T47D (cell line): ENCODE results near the gene KDM4F.
A peak's percentile ranks its signal among the peaks of the same experiment; 100 is the strongest.

ENCODE experiments used
- DNase-seq, 2 experiments: peaks; one replicate each; pipeline versions ENCODE4 v3.0.0 to v3.0.0-alpha.2; 2011 to 2012; ENCODE audit warnings: low read depth in 1 of 2, low spot score in 1 of 2
- JUND ChIP-seq: IDR thresholded peaks from 2 replicates; pipeline ENCODE4 v1.6.1; 2012; ENCODE audit warnings: low read depth
- in situ Hi-C: cut with HindIII; loops from 2 replicates; pipeline ENCODE4 v1.10.0; 2016; ENCODE audit warnings: low sequenced_read_pairs, low pct_unique_long_range_greater_than_20kb

Gene KDM4F

DNA sequence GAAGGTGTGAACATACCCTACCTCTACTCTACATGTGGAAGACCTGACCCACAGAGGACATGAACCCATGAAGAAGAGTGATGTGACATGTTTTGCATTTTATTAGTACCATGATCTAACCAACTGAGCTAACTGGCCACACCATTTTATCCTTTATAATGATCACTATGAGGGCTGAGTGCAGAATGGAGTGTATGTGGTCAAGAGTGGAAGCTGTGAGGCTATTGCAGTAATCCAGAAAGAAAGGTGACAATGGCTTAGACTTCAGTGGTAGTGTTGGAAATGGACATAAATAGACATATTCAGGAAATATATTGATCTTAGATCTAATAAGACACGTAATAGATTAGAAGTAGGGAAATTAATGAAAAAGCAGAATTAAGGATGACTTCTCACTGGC is 21.2 kb downstream of the KDM4F start:
- no peak for TF ChIP-seq JUND
- in situ Hi-C loops: no loop called here
- no peak for DNase-seq

DNA sequence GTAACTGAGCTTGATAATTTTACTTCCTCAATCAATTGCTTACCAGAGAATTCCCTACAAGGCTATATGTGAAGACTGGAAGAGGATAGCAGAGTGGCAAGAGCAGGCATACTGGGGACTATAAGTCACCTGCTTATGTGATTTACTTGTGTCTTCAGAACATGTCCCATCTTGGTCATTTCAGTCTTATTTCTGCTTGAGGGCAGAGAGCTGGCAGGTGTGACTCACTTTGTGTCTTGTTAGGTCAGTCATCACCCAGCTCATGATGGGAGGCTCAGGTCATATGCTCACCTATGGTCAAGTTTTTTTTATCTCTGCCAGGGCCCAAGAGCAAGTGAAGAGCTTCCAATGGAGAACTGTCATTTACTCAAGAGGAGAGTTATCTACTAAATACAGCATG is 23.7 kb downstream of the KDM4F start:
- in situ Hi-C loops: no loop called here
- TF ChIP-seq JUND: no peak
- no peak for DNase-seq

DNA sequence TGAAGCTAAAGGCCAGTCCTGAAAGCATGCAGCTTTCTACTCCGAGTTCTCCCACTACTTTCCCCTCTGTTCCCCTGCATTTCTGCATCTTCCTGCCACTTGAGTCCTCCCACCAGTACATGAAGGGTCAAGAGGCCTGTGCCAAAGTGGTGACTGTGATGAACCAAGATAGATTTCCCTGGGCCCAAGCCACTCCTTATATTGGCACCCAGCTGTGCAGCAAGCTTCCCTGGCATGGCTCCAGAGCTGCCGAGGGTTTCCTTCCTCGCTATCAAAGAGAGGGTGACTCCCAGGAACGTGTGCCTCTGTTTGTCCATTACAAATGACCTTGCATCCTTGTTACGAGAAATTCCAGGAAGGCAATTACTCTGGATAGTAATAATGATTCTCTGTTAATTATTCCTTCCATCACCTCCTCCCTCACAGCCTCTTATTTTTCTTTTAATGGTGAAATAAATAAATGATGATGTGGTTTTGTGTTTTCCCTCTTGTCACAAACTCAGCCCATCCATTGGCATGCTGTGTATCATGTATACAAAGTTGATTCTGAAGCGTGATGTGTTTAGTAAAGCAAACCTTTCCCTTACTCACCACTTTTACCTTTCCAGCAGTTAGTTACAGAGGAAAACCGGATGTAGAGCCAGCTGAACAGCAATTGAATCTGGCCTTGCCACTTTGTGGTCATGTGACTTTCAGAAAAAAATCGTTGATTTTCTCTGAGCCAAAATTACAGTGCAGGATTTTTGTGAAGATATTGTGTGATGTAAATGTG is 25.8 kb downstream of the KDM4F start:
- in situ Hi-C loops: no loop called here

GRCh38 chr11:95076416-95076815 is 27.2 kb downstream of the KDM4F start:
- TF ChIP-seq JUND: no peak
- peak in 1 of 2 experiments; percentile 64 for DNase-seq
- in situ Hi-C loops: no loop called here

More for the DNA sequence above, 25.8 kb downstream of the KDM4F start:
- TF ChIP-seq JUND: no peak
- DNase-seq: peak in 1 of 2 experiments; percentile 40

GRCh38 chr11:95076981-95077380 is 27.8 kb downstream of the KDM4F start:
- in situ Hi-C loops: no loop called here
- TF ChIP-seq JUND: no peak
- DNase-seq: no peak

GRCh38 chr11:95078526-95078925 is 29.3 kb downstream of the KDM4F start:
- in situ Hi-C loops: no loop called here
- no peak for DNase-seq
- no peak for TF ChIP-seq JUND

DNA sequence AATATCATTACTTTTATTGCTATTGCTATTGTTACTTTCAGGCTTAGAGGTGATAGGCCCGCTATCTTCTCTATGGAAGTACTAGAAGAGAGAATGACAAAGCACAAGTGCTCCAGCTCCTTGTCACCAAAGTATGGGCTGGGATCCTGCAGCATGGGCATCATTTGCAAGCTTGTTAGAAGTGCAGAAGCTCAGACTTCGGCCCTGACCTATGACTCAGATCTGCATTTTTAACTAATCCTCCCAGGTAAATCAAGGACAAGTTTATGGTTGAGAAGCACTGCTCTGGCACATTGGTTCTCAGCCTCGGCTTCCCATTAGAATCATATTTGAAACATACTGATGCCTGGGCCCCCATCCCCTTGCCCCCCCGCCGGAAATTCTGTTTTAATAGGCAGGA is 31.8 kb downstream of the KDM4F start:
- in situ Hi-C loops: no loop called here
- DNase-seq: no peak
- no peak for TF ChIP-seq JUND

DNA sequence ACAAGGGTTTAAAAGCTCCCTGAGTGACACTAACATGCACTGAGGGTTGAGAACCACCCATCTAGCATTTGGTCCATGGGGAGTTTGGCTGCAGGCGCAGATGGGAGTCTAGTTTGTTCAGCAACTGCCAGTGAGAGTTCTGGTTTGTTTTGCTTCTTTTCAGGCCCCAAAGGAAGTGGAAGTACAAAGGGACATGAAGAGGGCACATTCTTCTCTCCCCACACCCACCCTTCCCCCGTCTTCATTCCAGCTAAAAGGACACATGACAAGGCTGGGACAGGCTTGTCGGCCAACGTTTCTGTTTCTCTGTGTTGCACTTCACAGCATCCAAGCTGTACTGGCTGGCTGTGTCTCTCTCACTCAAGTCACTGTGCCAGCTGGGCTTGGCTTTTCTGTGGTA is 32.2 kb downstream of the KDM4F start:
- DNase-seq: no peak
- in situ Hi-C loops: no loop called here

DNA sequence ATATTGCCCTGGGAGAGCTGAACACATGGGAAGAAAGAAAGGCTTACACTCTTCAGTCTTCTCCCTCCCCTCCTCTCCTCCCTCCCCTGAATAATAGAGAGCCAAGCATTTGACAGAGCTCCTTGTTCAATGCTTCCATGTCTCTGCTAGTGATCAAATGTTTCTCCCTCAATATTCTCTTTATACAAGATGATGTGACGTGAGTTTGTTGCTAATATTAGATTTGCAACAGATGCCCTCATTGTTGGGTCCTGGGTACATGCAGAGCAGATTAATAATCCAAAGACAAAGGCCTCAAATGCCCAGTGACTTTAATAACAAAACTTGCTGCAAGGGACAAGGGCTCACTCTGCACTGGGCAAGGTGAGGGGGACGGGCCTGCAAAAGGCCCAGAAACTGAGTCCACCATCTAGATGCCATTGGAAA is 33.4 kb downstream of the KDM4F start:
- DNase-seq: no peak
- in situ Hi-C loops: no loop called here
- no peak for TF ChIP-seq JUND

More for the DNA sequence above, 32.2 kb downstream of the KDM4F start:
- TF ChIP-seq JUND: no peak

GRCh38 chr11:95084509-95084908 is 35.3 kb downstream of the KDM4F start:
- no peak for DNase-seq
- no peak for TF ChIP-seq JUND
- in situ Hi-C loops: no loop called here

GRCh38 chr11:95085117-95085816 is 36.0 kb downstream of the KDM4F start:
- DNase-seq: no peak
- in situ Hi-C loops: no loop called here
- no peak for TF ChIP-seq JUND

DNA sequence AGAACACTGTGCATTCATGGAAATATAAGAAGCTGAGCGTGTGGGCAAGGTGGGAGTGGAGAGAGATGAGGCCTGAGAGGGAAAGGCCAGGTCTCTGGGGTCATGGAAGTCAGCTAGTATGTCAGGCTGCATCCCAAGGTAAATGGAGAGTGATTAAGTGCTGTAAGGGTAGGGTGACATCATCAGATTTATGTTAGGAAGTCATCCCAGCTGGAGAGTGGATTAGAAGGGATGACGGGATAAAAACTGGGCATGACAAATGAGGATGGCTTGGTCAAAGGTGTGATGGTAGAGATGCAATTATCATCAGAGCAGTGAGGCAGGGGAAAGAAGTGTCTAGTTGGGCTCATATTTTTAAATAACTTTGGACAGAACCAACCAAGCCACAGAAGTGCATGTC is 36.9 kb downstream of the KDM4F start:
- no peak for TF ChIP-seq JUND
- in situ Hi-C loops: no loop called here
- DNase-seq: no peak

- no peak for TF ChIP-seq JUND
- in situ Hi-C loops: no loop called here
Measured at GRCh38 chr11:95086836-95087570, 37.8 kb downstream of the KDM4F start.

More at GRCh38 chr11:95086836-95087570, 37.8 kb downstream of the KDM4F start:
- no peak for DNase-seq
